ENCODE data around the gene RPUSD2.

RPUSD2 gene

DNA sequence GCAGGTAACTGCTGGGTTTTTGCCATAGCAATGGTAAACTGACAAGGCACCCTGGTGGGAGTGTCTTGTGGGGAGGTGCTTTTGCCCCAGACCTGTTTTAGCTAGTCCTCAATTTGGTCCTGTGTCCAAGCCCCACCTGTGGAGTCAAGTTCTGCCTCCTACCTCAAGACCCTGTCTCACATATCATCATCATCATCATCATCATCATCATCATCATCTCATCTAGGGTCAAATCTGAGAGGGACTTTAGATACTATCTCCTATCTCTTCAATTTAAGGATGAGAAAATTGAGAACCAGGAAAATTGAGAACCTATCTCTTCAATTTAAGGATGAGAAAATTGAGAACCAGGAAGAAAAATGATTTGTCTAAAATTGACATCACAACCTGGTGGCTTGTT lies 34.8 kb downstream of the RPUSD2 start:
- ATAC-seq (replicated peaks) (no peak), DNase-seq (no peak)
- no peak overlapping the region for H3K27ac Mint-ChIP-seq

DNA sequence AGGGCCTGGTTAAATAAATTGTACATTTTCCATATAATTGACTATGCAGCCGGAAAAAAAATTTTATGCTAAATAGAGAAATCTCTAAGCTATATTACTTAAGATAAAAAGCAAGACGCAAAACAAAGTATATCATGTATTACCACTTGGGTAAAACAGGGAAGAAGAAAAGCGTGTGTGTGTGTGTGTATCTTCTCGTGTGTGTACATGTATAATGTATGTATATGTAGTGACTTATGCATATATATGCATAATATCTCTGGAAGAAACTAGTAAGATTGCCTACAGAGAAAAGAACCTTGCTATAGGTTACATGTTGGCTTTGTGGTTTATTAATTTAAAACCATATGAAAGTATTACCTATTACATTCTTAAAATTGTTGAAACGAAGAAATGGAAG lies 44.0 kb downstream of the RPUSD2 start:
- no peak for ATAC-seq (replicated peaks)
- DNase-seq: no peak
- no peak overlapping the region for H3K4me3 Mint-ChIP-seq
- H3K9me3 Mint-ChIP-seq: no peaks in the 10 kb centered on the region
- H3K27ac Mint-ChIP-seq: no peak overlapping the region
- H3K36me3 Mint-ChIP-seq (ENCODE audit: insufficient read depth): no peaks in the 10 kb centered on the region
- H3K27me3 Mint-ChIP-seq: no peaks in the 10 kb centered on the region
- no peaks in the 10 kb centered on the region for H3K4me1 Mint-ChIP-seq (ENCODE audit: low read depth in 2 of 2)

More for the DNA sequence above, 34.8 kb downstream of the RPUSD2 start:
- no peak overlapping the region for H3K4me3 Mint-ChIP-seq
- H3K27me3 Mint-ChIP-seq: no peaks in the 10 kb centered on the region
- no peaks in the 10 kb centered on the region for H3K36me3 Mint-ChIP-seq (ENCODE audit: insufficient read depth)
- H3K9me3 Mint-ChIP-seq: no peaks in the 10 kb centered on the region
- H3K4me1 Mint-ChIP-seq (ENCODE audit: low read depth in 2 of 2): no peaks in the 10 kb centered on the region

DNA sequence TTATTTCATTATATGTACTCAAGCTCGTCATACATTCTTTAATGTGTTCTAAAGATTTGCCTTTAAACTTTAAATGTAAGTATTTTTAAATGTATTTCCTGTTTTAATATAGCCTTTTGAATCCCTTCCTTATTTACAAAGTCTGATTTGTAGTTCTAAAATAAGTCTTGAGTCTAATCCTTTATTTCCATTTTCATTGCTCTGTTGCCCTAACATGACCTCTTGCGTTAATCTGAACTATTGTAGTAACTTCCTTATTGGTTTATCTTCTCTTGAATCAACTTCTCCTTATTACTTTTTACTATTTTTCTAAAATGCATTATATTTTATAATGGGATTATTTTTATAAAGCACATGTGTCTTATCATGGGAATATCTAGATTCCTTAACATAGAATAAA lies 48.9 kb downstream of the RPUSD2 start:
- ATAC-seq (replicated peaks) (no peak), DNase-seq (no peak)
- no peak overlapping the region for H3K27ac Mint-ChIP-seq
- no peaks in the 10 kb centered on the region for H3K9me3 Mint-ChIP-seq
- no peaks in the 10 kb centered on the region for H3K4me1 Mint-ChIP-seq (ENCODE audit: low read depth in 2 of 2)
- H3K4me3 Mint-ChIP-seq: no peak overlapping the region
- H3K27me3 Mint-ChIP-seq: no peaks in the 10 kb centered on the region
- no peaks in the 10 kb centered on the region for H3K36me3 Mint-ChIP-seq (ENCODE audit: insufficient read depth)

DNA sequence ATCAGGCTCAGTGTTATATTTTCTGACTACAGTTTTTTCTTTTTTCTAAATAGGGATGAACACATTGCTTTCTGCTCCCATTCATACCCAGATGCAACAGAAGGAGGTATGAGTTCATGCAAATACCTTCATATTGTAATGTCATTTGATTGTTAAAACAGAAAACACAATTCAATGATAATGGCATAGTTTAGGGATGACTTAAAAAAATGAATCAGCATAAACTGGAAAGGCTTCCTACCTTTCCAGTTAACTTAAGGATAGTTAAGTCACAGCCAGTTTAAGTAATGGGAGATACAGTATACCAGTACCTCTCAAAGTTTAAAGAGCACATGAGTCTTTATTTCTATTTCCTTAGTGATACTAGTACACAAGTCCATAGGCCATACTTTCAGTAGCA lies 49.8 kb downstream of the RPUSD2 start:
- Mint-ChIP-seq H3K36me3 (ENCODE audit: insufficient read depth) (no peaks in the 10 kb centered on the region), H3K4me3 (no peak overlapping the region), H3K27me3 (no peaks in the 10 kb centered on the region), H3K4me1 (ENCODE audit: low read depth in 2 of 2) (no peaks in the 10 kb centered on the region), H3K27ac (no peak overlapping the region), H3K9me3 (no peaks in the 10 kb centered on the region)
- DNase-seq (no peak), ATAC-seq (replicated peaks) (no peak)

DNA sequence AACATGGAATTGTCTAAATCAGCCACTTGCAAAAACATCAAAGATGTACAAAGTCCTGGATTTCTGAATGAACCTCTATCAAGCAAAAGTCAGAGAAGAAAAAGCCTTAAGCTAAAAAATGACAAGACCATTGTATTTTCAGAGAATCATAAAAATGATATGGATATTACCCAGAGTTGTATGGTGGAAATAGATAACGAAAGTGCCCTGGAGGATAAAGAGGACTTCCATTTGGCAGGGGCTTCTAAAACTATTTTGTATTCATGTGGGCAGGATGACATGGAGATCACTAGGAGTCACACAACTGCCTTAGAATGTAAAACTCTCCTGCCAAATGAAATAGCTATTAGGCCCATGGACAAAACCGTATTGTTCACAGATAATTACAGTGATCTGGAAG lies 54.3 kb downstream of the RPUSD2 start:
- Mint-ChIP-seq H3K36me3 (ENCODE audit: insufficient read depth) (no peaks in the 10 kb centered on the region), H3K27ac (no peak overlapping the region), H3K9me3 (no peaks in the 10 kb centered on the region), H3K4me1 (ENCODE audit: low read depth in 2 of 2) (no peaks in the 10 kb centered on the region), H3K27me3 (no peaks in the 10 kb centered on the region), H3K4me3 (no peak overlapping the region)
- ATAC-seq (replicated peaks) (no peak), DNase-seq (no peak)

Data from effector memory CD8-positive, alpha-beta T cell (primary cell).